Measurements from ENCODE around the gene TUBGCP6.

GRCh38 chr22:50289151-50289941 lies 44.5 kb upstream of the TUBGCP6 start:
- no peak for TF ChIP-seq CTCF (IDR thresholded peaks at IDR 0.05; ENCODE audit: poor library complexity)
- TF ChIP-seq EZH2 (IDR thresholded peaks at IDR 0.05; ENCODE audit: borderline replicate concordance), result no peak

Measured in hepatocyte (in vitro differentiated cells).